Activated CD8-positive, alpha-beta memory T cell treated with anti-CD3 and anti-CD28 coated beads for 1 hour (primary cell): ENCODE results near the gene GALNS.
"Not testable (repeated sequence)": the region's sequence is repeated elsewhere in the genome, so short reads cannot be mapped to it uniquely, and the experiment has no call there.

ENCODE experiments used
- DNase-seq, 2 donors: peaks; one replicate each; pipeline ENCODE4 v3.0.0-alpha.2; 2020; ENCODE audit warnings: low read depth in 1 of 2; ENCODE audit errors: extremely low read depth in 1 of 2

The GALNS gene

DNA sequence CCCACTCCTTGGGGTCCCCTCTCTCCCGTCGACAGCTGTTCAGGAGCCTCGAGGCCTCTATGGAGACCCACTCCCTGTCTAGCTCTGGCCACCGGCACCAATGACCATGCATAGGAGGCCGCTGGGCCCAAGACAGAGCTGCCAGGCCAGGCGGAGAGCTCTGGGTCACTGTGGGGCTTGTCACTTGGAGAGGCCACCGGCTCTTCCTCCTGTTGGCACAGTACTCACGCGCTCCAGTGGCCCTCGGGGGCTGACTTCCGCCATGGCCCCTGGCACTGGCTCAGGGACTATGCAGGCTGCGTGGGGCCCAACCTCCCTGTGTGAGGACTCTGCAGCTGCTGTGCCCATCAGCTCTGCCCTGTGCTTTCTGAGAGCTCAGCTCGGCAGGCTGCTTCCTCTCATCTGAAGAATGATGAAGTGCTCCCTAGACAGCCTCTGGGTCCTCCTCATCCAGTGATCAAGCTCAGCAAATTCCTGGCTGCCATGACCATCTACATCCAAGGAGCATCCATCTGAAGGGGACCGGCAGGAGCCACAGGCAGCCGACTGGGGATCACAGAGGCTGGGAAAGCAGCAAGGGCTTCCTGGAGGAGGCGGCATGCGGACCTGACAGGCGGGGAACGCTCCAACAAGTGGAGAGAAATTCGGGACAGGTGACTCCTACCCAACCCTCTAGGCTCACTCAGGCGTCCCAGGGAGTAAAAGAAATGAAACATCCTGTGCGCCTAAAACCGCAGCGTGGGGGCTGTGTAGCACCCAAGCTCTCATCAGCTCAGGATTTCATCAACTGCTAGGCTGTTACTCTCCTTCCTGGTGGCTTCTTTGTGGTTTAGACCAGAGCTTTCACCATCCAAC is 16.8 kb downstream of the GALNS start:
- no peak for DNase-seq

DNA sequence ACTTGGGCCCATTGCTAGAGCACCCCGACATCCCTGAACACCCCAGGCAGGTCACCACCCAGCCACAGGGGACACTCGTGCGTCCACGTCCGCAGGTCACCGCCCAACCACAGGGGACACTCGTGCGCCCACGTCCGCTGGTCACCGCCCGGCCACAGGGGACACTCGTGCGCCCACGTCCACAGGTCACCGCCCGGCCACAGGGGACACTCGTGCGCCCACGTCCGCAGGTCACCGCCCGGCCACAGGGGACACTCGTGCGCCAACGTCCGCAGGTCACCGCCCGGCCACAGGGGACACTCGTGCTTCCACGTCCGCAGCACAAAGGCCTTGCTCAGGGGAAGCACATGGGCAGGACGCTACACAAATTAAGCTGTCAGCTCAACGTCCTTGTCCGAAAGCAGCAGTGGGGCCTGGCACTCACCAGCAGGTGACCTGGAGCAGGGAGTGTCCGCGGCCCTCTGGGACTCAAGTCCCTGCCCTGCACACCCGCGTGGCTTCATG is 17.7 kb downstream of the GALNS start:
- no peak for DNase-seq

DNA sequence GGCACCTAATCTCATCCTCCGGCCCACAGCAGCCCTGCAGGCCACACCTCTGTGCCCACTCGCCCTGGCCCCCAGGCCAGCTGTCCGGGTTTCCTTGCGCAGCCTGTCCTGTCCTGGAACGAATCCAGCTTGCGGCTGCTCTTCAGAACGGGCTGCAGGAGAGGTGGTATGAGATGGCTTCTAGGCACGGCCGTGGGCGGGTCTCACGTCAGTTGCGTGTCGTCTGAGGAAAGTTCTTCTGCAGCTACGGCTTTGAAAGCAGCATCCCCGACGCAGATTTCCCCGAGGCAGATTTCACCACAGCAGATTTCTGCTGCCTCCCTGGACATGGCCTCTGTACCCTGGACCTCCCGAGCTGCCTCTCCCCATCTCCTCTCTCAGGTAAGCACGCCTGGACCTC is 18.2 kb downstream of the GALNS start:
- no peak for DNase-seq

DNA sequence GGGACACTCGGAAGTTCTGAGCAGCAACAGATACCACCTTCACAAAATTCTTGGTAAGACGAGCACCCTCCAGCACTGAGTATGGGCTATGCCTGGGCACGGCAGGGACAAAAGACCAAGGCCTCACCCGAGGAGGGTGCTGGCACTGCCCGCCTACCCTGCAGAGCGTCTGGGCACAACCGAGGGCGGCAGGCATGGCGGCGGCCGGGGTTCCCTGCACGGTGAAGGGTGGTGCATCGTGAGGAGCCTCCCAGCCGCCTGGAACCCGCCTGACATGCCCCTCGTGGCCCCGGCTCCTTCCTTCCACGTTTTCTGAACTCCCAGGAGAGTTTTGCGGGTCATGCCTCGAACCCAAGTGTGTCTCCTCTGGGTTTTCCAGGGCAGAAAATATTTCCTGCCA is 18.9 kb downstream of the GALNS start:
- DNase-seq: no peak

DNA sequence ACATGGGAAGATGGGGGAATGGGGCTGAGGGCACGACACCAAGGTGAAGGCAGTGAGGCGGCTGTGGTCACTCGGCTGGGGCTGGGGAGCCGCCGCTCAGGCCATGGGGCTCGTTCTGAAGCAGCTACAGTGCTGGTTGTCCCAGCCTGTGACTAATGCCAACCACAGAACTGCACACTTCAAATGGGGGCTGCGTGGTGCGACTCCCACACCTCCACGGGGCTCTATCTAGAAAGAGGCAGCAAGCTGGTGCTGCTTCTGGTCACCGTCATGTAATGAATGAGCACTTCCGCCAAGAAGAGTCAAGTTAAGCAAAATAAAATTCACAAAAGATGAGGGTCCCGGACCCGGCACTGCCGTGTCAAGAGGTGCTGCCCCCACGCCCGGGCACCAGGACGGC is 20.0 kb downstream of the GALNS start:
- no peak for DNase-seq

DNA sequence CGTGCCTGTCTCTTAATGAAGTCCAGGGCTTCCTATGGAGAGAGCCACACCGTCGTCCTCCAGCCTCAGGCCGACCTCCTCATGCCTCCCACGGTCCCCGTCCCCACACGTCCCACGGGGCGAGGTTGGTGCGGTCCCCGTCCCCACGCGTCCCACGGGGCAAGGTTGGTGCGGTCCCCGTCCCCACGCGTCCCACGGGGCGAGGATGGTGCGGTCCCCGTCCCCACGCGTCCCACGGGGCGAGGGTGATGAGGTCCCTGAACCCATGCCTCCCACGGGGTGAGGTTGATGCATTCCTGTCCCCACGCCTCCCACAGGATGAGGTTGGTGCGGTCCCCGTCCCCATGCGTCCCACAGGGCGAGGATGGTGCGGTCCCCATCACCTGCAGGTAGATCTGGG is 20.9 kb downstream of the GALNS start:
- no peak for DNase-seq

DNA sequence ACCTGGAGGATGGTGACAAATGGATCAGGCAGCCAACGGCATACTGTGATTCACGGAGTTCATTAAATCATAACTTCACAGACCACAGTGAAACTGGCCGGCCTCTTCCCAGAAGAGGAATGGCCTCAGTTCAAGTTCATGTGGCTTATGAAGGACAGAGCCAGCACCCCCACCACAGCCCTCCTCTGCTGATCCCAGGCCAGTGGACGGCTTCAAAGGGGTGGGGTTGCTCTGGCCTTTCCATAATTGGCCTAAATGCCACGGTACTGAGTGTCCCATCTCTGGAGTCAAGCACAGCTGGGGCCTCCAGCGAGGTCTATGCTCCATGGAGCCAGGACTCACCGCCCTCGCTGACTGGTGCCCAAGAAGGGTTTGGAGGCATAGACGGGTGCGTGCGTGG is 21.4 kb downstream of the GALNS start:
- no peak for DNase-seq

DNA sequence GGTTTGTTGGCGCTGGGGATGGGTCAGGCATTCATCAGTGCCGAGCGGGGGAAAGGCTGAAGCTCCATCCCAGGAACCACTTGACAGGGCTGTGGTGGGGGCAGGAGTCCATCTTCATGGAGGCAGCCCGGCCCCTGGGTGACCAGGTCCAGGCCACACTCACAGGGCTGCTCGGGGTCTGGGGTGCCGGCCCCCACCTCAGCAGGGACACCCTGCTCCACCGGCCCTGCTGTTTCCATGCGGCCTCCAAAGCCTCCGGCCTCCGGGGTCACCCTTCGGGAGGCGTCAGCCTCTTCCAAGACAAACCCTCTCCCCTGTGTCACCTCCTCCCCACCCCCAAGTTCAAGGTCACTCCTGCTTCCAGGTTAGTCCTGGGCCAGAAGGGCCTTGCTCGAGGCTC is 22.1 kb downstream of the GALNS start:
- no peak for DNase-seq

DNA sequence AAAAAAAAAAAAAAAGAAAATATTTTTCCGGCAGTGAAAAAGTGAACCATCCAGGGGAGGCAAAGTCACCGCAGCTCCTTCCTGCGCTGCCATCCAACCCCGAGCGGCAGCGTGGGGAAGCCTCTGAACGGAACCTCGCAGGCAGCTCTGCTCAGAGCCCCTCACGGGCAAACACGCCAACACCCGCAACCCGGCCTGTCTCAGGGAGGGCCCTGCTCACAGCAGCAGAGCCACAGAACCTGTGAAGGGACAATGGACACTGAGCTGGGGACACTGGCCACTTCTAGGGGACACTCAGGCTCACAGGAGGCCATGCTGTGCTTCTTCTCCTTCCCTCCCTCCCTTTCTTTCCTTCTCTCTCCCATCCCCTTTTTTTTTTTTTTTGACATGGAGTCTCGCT is 23.7 kb downstream of the GALNS start:
- no peak for DNase-seq

DNA sequence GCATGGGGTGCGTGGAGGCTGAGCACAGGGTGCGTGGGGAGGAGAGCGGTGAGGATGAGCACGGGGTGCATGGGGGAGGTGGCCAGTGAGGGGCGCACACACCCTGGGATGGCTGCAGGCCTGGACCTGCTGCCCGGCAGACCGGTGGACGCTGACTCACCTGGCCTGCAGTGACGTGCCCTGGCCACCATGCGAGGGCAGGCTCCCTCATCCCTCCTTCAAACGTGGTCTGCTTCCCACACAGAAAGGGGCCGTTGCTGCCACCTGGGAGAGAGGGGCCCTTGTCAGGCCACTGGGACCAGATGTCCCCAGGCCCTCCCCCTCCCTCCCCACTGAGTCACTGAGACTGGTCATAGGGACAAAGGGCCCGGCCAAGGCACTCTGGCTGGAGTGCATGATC is 24.9 kb downstream of the GALNS start:
- no peak for DNase-seq

DNA sequence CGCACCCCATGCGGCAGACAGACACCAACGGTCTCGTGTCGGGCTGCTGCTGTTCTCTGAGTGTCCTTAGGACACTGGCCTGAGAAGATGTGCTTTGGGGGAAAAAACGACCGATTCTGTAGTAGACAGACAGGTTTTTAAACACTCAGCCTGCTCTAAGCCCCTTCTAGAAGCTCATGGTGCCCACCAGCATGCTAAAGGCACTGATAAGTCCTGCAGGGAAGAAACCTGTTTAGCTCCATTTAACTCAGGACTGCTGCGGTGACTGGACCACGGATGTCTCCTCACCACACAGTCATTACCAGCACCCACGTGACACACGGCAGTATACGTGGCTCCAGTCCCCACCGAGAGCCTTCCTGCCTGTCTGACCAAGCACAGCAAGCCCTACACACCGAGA is 26.0 kb downstream of the GALNS start:
- DNase-seq: no peak

DNA sequence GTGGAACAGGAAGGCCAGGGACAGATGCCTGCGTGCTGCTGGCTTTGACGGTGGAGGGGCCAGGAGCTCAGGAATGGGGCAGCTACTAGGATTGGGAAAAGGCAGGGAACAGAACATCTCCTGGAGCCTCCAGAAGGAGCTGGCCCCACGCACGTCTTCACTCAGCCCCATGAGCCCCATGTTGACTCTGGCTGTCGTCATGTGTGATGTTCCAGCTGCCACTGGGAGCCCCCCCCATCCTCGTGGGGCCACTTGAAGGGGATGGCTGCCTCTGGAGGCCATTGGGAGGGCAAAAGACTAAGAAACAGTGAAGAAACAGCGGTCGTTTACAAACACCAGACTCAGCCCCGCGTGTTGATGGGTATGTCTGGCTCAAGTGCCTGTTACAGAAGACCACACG is 26.5 kb downstream of the GALNS start:
- no peak for DNase-seq

DNA sequence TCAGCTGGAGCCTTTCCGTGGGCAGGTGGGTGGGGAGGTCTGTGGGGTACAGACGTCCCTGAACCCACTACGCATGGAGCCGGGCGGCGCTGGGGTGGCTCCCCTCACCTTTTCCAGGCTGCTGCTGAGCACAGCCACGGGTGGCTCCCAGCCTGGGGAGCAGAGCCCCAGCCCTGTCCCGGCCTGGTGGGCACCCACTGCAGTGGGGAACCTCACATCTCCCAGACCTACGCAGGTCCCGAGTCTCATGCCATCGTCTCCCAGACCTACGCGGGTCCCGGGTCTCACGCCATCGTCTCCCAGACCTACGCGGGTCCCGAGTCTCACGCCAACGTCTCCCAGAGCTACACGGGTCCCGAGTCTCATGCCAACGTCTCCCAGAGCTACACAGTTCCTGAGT is 28.0 kb downstream of the GALNS start:
- no peak for DNase-seq

DNA sequence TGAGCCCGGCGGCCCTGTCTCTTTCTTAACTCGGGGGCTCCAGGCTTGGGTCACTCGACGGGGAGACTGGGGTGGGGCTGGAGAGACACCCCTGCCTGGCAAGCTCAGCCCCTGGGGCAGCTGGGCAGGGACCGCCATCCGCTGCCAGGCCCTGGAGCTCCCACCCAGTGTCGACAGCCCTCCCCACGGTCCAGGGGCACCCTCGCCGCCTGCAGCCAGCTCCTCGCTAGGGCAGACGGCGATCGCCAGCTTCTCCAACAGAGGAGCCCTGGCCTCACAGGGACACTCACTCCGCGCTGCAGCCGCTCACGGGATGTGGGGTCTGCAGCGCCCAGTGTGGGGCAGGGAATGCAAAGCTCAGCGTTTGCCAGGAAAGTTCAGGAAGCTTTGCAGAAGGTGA is 29.0 kb downstream of the GALNS start:
- no peak for DNase-seq

DNA sequence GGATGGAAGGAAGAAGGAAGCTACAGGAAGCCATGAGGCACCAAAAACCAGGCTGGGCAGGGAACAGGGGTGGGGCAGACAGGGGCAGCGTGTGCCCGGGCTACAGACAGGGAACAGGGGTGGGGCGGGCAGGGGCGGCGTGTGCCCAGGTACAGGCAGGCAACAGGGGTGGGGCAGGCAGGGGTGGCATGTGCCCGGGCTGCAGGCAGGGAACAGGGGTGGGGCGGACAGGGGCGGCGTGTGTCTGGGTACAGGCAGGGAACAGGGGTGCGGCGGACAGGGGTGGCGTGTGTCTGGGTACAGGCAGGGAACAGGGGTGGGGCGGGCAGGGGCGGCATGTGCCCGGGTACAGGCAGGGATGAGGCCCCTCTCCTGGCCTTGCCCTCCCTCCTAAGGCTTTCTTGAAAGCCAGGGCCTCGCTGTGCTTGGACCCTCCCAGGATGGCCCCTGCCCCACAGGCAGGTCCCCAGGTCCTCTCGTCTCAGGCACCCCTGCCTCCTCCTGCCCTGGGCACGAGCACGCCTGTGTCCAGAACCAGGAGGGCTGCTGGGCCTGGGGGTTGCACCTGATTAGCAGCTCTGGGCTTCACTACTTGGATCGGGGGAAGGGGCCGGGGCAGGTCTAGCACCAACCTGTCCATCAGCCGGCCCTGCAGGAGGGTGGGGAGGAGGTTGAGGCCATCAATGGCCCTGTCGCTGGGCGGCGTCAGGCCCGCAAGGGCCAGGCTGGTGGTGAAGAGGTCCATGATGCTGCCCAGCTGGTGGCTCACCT is 30.5 kb downstream of the GALNS start:
- no peak for DNase-seq

DNA sequence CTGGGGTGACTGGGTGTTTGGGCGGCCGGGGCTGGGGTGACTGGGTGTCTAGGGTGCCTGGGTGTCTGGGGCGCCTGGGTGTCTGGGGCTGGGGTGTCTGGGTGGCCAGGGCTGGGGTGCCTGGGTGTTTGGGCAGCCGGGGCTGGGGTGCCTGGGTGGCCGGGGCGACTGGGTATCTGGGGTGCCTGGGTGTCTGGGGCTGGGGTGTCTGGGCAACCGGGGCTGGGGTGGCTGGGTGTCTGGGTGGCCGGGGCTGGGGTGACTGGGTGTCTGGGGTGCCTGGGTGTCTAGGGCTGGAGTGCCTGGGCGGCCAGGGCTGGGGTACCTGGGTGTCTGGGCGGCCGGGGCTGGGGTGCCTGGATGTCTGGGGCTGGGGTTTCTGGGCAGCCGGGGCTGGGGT is 31.6 kb downstream of the GALNS start:
- DNase-seq: no peak

DNA sequence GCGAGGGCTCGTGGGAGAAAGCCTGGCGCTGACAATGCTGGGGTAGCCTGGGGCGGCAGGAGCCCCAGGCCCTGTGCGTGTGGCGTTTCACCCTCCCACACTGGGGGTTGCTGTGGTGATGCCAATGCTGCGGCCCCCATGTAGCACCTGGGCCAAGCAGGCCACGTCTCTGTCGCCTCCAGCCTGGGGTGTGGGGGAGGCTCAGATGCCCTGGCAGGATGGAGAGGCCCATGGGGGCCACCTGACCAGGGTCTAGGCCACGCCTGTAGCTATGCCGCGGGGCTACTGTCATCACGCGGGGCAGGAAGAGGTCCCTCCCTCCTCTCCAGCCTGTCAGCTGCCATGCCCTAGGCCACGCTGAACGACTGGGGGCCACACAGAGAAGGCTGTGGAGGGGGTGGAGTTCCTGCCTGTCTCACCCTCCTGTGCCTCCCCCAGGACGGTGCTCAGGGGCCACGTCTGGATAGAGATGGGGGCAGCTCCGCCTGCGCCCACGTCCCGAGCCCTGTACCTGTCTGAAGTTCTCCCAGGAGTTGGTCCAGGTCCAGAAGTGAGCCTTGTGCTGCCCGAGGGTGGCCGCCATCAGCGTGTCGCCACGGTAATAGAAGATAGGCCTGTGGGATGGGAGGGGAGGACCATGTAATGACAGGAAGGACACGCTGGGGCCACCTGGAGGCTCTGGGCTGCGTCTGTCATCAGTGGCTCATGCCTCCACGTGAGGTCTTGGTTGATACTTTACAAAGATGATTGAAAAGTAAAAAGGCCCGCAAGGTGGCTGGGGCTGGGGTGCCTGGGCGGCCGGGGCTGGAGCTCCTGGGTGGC is 32.3 kb downstream of the GALNS start:
- DNase-seq: no peak

DNA sequence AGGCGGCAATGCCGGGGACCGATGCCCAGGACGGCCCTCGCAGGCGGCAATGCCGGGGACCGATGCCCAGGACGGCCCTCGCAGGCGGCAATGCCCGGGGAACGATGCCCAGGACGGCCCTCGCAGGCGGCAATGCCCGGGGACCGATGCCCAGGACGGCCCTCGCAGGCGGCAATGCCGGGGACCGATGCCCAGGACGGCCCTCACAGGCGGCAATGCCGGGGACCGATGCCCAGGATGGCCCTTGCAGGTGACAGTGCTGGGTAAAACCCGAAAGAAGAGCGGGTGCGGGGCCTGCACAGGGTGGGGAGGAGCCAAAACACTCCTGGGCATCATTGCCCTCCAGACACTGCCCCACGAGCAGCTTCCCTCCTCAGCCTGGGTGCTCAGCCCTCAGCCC is 33.1 kb downstream of the GALNS start:
- DNase-seq: not testable (repeated sequence)

DNA sequence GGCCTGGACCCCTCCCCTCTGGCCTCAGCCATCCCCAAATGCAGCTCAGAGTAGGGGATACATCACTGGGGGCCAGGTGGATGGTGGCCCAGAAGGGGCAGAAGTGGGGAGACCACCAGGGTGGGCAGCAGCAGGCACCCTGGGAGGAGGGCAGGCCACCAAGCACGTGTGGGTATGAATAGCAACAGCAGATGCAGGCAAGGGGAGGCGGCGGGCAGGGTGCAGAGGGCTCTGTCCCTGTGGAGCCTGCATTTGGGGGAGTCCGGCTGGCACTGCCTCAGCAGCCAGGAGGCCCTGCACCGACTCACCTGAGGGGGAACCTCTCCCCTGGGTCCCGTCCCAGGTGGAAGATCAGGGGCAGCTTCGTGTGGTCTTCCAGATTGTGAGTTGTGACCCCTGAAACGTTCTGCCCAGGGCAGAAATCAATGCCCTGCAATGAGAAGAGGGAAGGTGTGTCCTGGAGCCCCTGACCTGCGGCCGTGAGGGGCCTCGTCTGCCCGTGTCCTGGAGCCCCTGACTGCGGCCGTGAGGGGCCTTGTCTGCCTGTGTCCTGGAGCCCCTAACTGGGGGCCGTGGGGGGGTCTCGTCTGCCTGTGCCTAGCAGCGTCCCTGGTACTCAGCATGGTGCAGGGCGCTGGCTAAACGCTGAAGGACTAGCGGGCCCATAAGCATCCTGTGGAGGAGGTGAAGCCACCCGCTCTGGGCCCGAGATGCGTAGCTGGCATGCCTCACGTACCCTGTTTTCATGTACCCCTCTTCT is 34.3 kb downstream of the GALNS start:
- no peak for DNase-seq

DNA sequence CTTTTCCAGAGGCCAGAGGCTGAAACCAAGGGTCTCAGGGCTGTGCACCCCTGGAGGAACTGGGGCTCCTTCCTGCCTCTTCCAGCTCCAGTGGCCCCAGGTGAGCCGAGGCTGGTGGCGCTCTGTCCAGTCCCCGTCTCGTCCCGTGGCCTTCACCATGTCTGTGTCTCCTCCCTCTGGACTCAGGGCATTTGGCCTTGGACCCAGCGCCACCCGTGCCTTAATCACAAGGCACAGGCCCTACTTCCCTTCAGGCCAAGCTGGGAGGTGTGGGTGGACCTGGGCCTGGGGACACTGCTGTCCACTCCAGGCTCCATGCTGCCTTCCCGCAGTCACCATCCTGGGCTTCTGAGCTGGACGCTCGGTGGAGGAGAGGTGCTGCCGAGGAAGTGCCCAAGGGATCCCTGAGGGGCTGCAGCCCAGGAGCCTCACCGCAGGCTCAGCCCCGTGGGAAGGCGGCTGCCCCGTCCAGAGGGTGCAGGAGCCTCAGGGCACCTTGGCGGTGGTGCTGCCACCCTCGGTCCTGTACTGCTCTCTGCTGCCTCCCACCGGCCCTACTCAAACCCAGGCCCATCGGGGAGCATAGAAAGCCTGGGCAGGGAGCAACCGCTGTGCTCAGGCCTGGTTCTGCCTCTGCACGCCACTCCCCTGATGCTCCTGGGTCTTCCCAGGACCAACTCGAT is 35.4 kb downstream of the GALNS start:
- DNase-seq: no peak
